Naive thymus-derived CD4-positive, alpha-beta T cell (primary cell): ENCODE data around the gene EBF3. TPM values are rescaled to one million over a fixed set of nuclear protein-coding genes. Genes with fewer than 3 reads are reported as not detected.

ENCODE experiments used
- microRNA-seq: library from miRNA; unstranded; fragments of <30 nt; microRNA quantifications from one replicate; pipeline ENCODE4 v1.2.0, GENCODE V29; 2022; ENCODE audit warnings: borderline microRNAs expressed
- polyA plus RNA-seq, 2 donors: library from polyadenylated mRNA; unstranded; fragments of 300-500 nt; fragmentation: Illumina TruSeq; gene quantifications; one replicate each; pipeline ENCODE4 v1.2.3, GENCODE V29; 2021
- total RNA-seq, 6 experiments: library from RNA in 5 of 6; stranded (reverse) in 5 of 6; gene quantifications; 1 replicate in 5 of 6; 2 replicates in 1 of 6; pipeline ENCODE4 v1.2.3 and lab custom pipeline; 2021 to 2026

EBF3 gene
- total and polyA plus RNA-seq, 7 experiments from 2014 or later: not detected

Small RNAs within 50 kb of the gene (microRNA-seq; reads per million reads assigned to microRNA genes)
- gene MIR4297: not detected

Other genes with a start within 250 kb of the EBF3 start
- gene C10orf143, start 146.6 kb upstream of the EBF3 start, total RNA-seq: 10 to 100 TPM in 3 of 5 experiments, 1 to 10 TPM in 2; 2.6 to 12.5 (median 10.2) TPM
- 10 to 100 TPM; 25.2 to 36.5 TPM for gene C10orf143, start 146.6 kb upstream of the EBF3 start, polyA plus RNA-seq
- gene GLRX3, start 172.1 kb upstream of the EBF3 start, total RNA-seq: 10 to 100 TPM; 30.1 to 72.9 (median 37.0) TPM
- gene GLRX3, start 172.1 kb upstream of the EBF3 start, polyA plus RNA-seq: 10 to 100 TPM; 69.8 to 74.7 TPM